Measurements from ENCODE around the gene RASEF.

Gene RASEF

DNA sequence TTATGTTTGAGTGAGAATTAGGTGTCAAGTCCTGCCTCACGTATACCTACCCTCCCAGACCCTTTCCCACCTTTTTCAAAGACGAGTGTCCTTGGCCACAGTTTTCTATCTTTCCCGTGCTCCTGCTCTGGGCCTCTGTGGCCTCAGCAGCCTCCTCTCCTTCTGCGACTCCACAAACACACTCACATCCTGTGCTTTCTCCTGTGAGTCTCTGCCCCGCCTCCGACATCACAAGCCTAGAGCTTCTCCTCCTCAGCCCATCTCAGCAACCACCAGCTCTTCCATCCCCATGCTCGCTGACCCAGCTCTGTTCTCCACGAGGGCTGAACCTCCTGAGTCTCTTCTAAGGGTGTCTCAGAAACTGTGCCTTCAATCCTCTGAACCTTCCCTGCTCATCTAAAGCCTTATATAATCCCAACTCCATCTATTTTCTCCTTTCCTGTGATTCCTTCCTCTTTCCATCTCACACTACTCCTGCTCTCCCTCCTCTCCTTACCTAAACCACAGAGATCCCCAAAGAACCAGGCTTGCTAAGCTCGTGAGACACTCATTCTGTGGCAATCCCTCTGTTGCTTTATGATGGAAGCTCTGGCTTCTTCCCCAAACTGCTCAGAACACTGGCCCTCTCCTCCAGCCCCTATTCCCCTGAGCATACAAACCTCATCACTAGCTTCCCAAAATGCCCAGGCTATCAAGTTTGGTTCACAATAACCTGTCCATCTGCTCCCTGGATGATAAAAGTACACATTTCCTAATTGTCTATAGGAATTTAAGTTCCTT is 55.2 kb downstream of the RASEF start:
- DNase-seq = no peak
- Mint-ChIP-seq H3K36me3 (ENCODE audit: low read depth) (no peaks in the 10 kb centered on the region), H3K27me3 (ENCODE audit: low read depth, poor library complexity) (no peaks in the 10 kb centered on the region), H3K4me1 (peaks cover 7% of the 10 kb centered on the region), H3K4me3 (no peak overlapping the region), H3K27ac (no peak overlapping the region), H3K9me3 (no peaks in the 10 kb centered on the region)
- TF ChIP-seq, protein P1, sequence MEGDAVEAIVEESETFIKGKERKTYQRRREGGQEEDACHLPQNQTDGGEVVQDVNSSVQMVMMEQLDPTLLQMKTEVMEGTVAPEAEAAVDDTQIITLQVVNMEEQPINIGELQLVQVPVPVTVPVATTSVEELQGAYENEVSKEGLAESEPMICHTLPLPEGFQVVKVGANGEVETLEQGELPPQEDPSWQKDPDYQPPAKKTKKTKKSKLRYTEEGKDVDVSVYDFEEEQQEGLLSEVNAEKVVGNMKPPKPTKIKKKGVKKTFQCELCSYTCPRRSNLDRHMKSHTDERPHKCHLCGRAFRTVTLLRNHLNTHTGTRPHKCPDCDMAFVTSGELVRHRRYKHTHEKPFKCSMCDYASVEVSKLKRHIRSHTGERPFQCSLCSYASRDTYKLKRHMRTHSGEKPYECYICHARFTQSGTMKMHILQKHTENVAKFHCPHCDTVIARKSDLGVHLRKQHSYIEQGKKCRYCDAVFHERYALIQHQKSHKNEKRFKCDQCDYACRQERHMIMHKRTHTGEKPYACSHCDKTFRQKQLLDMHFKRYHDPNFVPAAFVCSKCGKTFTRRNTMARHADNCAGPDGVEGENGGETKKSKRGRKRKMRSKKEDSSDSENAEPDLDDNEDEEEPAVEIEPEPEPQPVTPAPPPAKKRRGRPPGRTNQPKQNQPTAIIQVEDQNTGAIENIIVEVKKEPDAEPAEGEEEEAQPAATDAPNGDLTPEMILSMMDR (IDR thresholded peaks at IDR 0.05) = no peak

DNA sequence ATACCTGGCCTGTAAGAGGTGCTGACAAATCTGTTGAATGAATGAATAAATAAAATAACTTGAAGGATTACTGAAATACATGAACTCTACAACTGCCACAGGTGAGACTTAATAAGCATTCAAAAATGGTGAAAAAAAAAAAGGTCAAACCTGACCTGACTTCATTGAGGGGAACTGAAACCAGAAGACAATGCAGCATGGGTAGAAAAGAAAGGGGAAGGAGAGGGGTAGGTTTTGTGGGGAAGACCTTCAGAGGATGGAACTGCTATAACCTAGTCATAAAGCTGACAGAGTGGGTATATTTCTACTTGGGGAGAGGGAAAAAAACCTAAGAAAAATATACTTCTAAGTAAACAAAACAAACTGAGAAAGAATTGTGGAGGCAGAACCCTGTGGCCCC is 56.6 kb downstream of the RASEF start:
- no peaks in the 10 kb centered on the region for H3K9me3 Mint-ChIP-seq
- H3K4me1 Mint-ChIP-seq = peaks cover 7% of the 10 kb centered on the region
- no peaks in the 10 kb centered on the region for H3K27me3 Mint-ChIP-seq (ENCODE audit: low read depth, poor library complexity)
- H3K4me3 Mint-ChIP-seq = no peak overlapping the region
- H3K27ac Mint-ChIP-seq = peak overlapping the region; percentile 26
- TF ChIP-seq, protein P1 (IDR thresholded peaks at IDR 0.05) = no peak
- H3K36me3 Mint-ChIP-seq (ENCODE audit: low read depth) = no peaks in the 10 kb centered on the region
- DNase-seq = no peak

DNA sequence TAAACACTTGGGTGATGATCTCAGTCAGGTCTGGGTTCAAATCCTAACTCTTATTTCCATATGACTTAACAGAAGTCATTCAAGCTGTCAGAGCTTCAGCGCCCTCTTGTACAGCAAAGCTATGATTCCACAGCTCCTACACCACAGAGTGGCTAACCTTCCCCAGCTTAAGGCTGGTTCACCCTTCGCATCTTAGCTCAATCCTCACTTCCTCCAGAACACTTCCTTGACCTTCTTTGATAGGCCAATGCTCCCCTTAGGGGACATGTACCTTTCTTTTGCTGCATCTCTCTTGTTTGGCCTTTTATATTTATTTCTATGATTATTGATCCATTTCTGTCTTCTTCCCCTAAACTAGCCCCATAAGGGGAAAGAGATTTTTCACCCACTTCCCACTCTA is 57.0 kb downstream of the RASEF start:
- no peak for DNase-seq
- TF ChIP-seq, protein P1 (IDR thresholded peaks at IDR 0.05) = no peak
- peaks cover 7% of the 10 kb centered on the region for H3K4me1 Mint-ChIP-seq
- no peaks in the 10 kb centered on the region for H3K27me3 Mint-ChIP-seq (ENCODE audit: low read depth, poor library complexity)
- no peak overlapping the region for H3K27ac Mint-ChIP-seq
- H3K4me3 Mint-ChIP-seq = no peak overlapping the region
- no peaks in the 10 kb centered on the region for H3K36me3 Mint-ChIP-seq (ENCODE audit: low read depth)
- no peaks in the 10 kb centered on the region for H3K9me3 Mint-ChIP-seq

DNA sequence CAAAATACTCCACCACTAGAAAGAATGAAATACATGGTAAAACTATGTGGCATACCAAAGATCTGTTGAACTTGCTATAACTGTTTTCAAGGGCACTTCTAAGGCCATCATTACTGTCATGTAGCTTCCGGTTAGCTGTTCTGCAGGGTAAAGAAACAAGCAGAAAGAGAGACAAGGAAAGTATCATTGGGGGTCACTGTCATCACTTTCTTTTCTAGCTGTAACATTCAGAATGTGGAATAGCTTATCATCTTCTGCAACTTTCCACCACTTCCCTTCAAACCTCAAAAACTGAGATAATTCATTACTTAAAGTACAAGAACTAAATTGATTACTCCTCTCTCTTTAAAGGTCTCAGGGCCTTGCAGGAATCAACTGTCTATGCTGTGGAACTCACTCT is 57.6 kb downstream of the RASEF start:
- H3K9me3 Mint-ChIP-seq = no peaks in the 10 kb centered on the region
- TF ChIP-seq, protein P1 (IDR thresholded peaks at IDR 0.05) = no peak
- H3K36me3 Mint-ChIP-seq (ENCODE audit: low read depth) = no peaks in the 10 kb centered on the region
- peaks cover 7% of the 10 kb centered on the region for H3K4me1 Mint-ChIP-seq
- no peak overlapping the region for H3K27ac Mint-ChIP-seq
- no peaks in the 10 kb centered on the region for H3K27me3 Mint-ChIP-seq (ENCODE audit: low read depth, poor library complexity)
- no peak overlapping the region for H3K4me3 Mint-ChIP-seq
- no peak for DNase-seq

DNA sequence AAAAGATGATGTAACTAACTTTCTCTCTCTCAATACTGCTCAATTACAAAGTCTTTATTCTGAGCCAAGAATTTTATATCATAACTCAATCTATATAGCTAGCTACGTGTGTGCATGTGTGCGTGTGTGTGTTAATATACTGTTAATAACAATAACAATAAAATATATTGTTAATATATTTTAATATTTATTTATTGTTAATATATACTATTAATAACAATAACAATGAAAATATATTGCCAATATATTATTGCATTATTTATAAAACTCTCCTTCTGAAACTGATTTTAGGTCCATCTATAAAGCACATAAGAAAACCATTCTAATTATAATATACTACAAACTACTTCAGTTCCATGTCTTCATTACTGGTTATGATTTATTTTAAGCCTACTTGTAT is 60.6 kb downstream of the RASEF start:
- Mint-ChIP-seq H3K36me3 (ENCODE audit: low read depth) (no peaks in the 10 kb centered on the region), H3K4me1 (no peaks in the 10 kb centered on the region)

More for the DNA sequence above, 60.6 kb downstream of the RASEF start:
- no peak overlapping the region for H3K27ac Mint-ChIP-seq
- H3K9me3 Mint-ChIP-seq = no peaks in the 10 kb centered on the region
- no peaks in the 10 kb centered on the region for H3K27me3 Mint-ChIP-seq (ENCODE audit: low read depth, poor library complexity)
- no peak for DNase-seq
- no peak overlapping the region for H3K4me3 Mint-ChIP-seq
- TF ChIP-seq, protein P1 (IDR thresholded peaks at IDR 0.05) = no peak

All from nephron progenitor cell (in vitro differentiated cells).